HEK293 (cell line): ENCODE results near the gene MYO1B.

ENCODE experiments used
- CTCF ChIA-PET: fragments of 350-600 bp; formaldehyde crosslinking; extraction: SDS; loops from one replicate; lab custom pipeline; 2021; ENCODE audit warnings: antibody characterized with exemption; lab: Yijun Ruan, JAX
- POLR2A ChIA-PET: fragments of 300-600 bp; formaldehyde crosslinking; extraction: SDS; loops from one replicate; lab custom pipeline; 2020; ENCODE audit warnings: antibody characterized with exemption, inconsistent platforms; lab: Yijun Ruan, JAX
- H3K27ac ChIP-seq: fragments of 200-500 bp; sonication (Bioruptor generic); 2 replicates; pipeline ENCODE4 v1.5.1; 2014; ENCODE audit warnings: low read depth, low read length, control low read depth, inconsistent platforms; ENCODE audit errors: extremely low read depth
- H3K36me3 ChIP-seq, 2 experiments: fragments of 200-500 bp in 1 of 2; sonication (Bioruptor generic) in 1 of 2; 1 replicate in 1 of 2; 2 replicates in 1 of 2; pipeline ENCODE4 v1.5.1; 2014 to 2017; ENCODE audit warnings: inconsistent platforms in 2 of 2, low read length in 2 of 2; ENCODE audit not compliant: control insufficient read depth in 2 of 2, insufficient read depth in 1 of 2
- H3K4me1 ChIP-seq: fragments of 200-500 bp; sonication (Bioruptor generic); 2 replicates; pipeline ENCODE4 v1.5.1; 2014; ENCODE audit warnings: mild to moderate bottlenecking, low read length, inconsistent platforms; ENCODE audit not compliant: control insufficient read depth, insufficient read depth
- H3K4me3 ChIP-seq: 2 replicates; pipeline ENCODE4 v1.5.1; 2011; ENCODE audit warnings: low read depth, mild to moderate bottlenecking, control low read depth, low read length, moderate library complexity
- H3K9me3 ChIP-seq: fragments of 200-500 bp; sonication (Bioruptor generic); 2 replicates; pipeline ENCODE4 v1.5.1; 2014; ENCODE audit warnings: low read depth, low read length, inconsistent platforms; ENCODE audit not compliant: control insufficient read depth, insufficient read depth
- GLI2 ChIP-seq: fragments of 450-650 bp; formaldehyde crosslinking; IDR thresholded peaks from 2 replicates; pipeline ENCODE4; 2017; ENCODE audit warnings: missing biosample characterization, missing genetic modification characterization, low read depth, borderline replicate concordance
- KLF16 ChIP-seq: fragments of 450-650 bp; formaldehyde crosslinking; IDR thresholded peaks from 2 replicates; pipeline ENCODE4 v1.5.1; 2017; ENCODE audit warnings: missing biosample characterization, missing genetic modification characterization
- MYNN ChIP-seq: fragments of 450-650 bp; formaldehyde crosslinking; IDR thresholded peaks from 2 replicates; pipeline ENCODE4 v1.5.1; 2016; ENCODE audit warnings: missing biosample characterization, missing genetic modification characterization, borderline replicate concordance
- OSR2 ChIP-seq: fragments of 450-650 bp; formaldehyde crosslinking; IDR thresholded peaks from 2 replicates; pipeline ENCODE4 v1.5.1; 2016; ENCODE audit warnings: missing biosample characterization, missing genetic modification characterization
- WT1 ChIP-seq: fragments of 450-650 bp; formaldehyde crosslinking; IDR thresholded peaks from 2 replicates; pipeline ENCODE4 v1.5.1; 2016; ENCODE audit warnings: missing biosample characterization, missing genetic modification characterization
- ZBTB17 ChIP-seq: fragments of 450-650 bp; formaldehyde crosslinking; IDR thresholded peaks from 2 replicates; pipeline ENCODE4 v1.5.1; 2016; ENCODE audit warnings: missing biosample characterization, missing genetic modification characterization
- ZFP3 ChIP-seq: fragments of 450-650 bp; formaldehyde crosslinking; IDR thresholded peaks from 2 replicates; pipeline ENCODE4 v1.5.1; 2016; ENCODE audit warnings: low read depth, missing biosample characterization, missing genetic modification characterization
- ZFP37 ChIP-seq: fragments of 450-650 bp; formaldehyde crosslinking; IDR thresholded peaks from 2 replicates; pipeline ENCODE4 v1.5.1; 2016; ENCODE audit warnings: missing biosample characterization, missing genetic modification characterization
- ZNF16 ChIP-seq: fragments of 450-650 bp; formaldehyde crosslinking; IDR thresholded peaks from 2 replicates; pipeline ENCODE4 v1.5.1; 2016; ENCODE audit warnings: low read depth, missing biosample characterization, missing genetic modification characterization
- ZNF169 ChIP-seq: fragments of 450-650 bp; formaldehyde crosslinking; IDR thresholded peaks from 2 replicates; pipeline ENCODE4 v1.5.1; 2016; ENCODE audit warnings: missing biosample characterization, missing genetic modification characterization
- ZNF324 ChIP-seq: fragments of 450-650 bp; formaldehyde crosslinking; IDR thresholded peaks from 2 replicates; pipeline ENCODE4 v1.5.1; 2016; ENCODE audit warnings: missing biosample characterization, missing genetic modification characterization
- ZNF501 ChIP-seq: fragments of 450-650 bp; formaldehyde crosslinking; IDR thresholded peaks from 2 replicates; pipeline ENCODE4 v1.5.1; 2016; ENCODE audit warnings: missing biosample characterization, missing genetic modification characterization
- ZNF549 ChIP-seq: fragments of 450-650 bp; IDR thresholded peaks from 2 replicates; pipeline ENCODE4 v1.5.1; 2018; ENCODE audit warnings: missing biosample characterization, missing genetic modification characterization, mild to moderate bottlenecking, inconsistent platforms, moderate library complexity
- ZNF561 ChIP-seq: fragments of 450-650 bp; IDR thresholded peaks from 2 replicates; pipeline ENCODE4 v1.5.1; 2018; ENCODE audit warnings: missing biosample characterization, missing genetic modification characterization, borderline replicate concordance
- ZNF747 ChIP-seq: fragments of 450-650 bp; formaldehyde crosslinking; IDR thresholded peaks from 2 replicates; pipeline ENCODE4 v1.5.1; 2016; ENCODE audit warnings: missing biosample characterization, missing genetic modification characterization
- ZNF768 ChIP-seq: fragments of 450-650 bp; formaldehyde crosslinking; IDR thresholded peaks from 2 replicates; pipeline ENCODE4 v1.5.1; 2018; ENCODE audit warnings: missing biosample characterization, mild to moderate bottlenecking, missing genetic modification characterization
- ZNF777 ChIP-seq: fragments of 450-650 bp; formaldehyde crosslinking; IDR thresholded peaks from 2 replicates; pipeline ENCODE4 v1.5.1; 2017; ENCODE audit warnings: missing biosample characterization, missing genetic modification characterization, borderline replicate concordance
- TF ChIP-seq, protein P1 (sequence below): fragments of 450-650 bp; formaldehyde crosslinking; IDR thresholded peaks from 2 replicates; pipeline ENCODE4 v1.5.1; 2016; ENCODE audit warnings: missing biosample characterization, missing genetic modification characterization
- TF ChIP-seq, protein P2 (sequence below): fragments of 450-650 bp; formaldehyde crosslinking; IDR thresholded peaks from 2 replicates; pipeline ENCODE4 v1.5.1; 2017; ENCODE audit warnings: missing biosample characterization, missing genetic modification characterization
- TF ChIP-seq, protein P3 (sequence below): fragments of 450-650 bp; formaldehyde crosslinking; IDR thresholded peaks from 2 replicates; pipeline ENCODE4 v1.5.1; 2016; ENCODE audit warnings: missing biosample characterization, missing genetic modification characterization
- TF ChIP-seq, protein P4 (sequence below): fragments of 450-650 bp; IDR thresholded peaks from 2 replicates; pipeline ENCODE4 v1.5.1; 2018; ENCODE audit warnings: missing biosample characterization, missing genetic modification characterization
- TF ChIP-seq, protein P5 (sequence below): IDR thresholded peaks from 2 replicates; pipeline ENCODE4 v1.6.1; 2011; ENCODE audit warnings: mild to moderate bottlenecking, low read depth, low read length, borderline replicate concordance
- TF ChIP-seq, protein P6 (sequence below): fragments of 450-650 bp; formaldehyde crosslinking; optimal IDR thresholded peaks from 2 replicates; pipeline ENCODE3; 2016; ENCODE audit warnings: missing biosample characterization, mild to moderate bottlenecking, missing genetic modification characterization

MYO1B gene

DNA sequence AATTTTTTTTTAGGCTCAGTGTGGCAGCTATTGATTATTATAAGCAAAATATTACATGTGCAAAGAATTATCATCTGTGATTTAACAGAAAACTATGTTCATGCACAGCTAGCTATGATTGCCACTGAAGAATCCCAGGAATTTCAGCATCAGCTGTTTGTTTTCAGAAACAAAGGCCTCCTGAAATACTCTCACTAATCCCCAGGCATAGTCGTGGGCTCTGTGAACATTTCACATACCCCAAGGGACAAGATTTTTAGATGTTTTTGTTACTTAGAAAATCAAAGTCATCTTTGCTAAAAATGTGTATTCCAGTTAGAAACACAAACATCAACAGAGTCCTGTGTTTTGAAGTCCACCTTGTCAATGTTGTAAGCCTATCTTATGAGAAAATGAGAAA is 156.1 kb downstream of the MYO1B start:
- H3K9me3 ChIP-seq, result no peaks in the 10 kb centered on the region
- no peak for TF ChIP-seq OSR2 (tag by site-specific recombination)
- no peak for TF ChIP-seq ZFP3
- TF ChIP-seq ZBTB17 (tag by site-specific recombination), result no peak
- TF ChIP-seq ZNF16, result no peak
- TF ChIP-seq, protein P1, sequence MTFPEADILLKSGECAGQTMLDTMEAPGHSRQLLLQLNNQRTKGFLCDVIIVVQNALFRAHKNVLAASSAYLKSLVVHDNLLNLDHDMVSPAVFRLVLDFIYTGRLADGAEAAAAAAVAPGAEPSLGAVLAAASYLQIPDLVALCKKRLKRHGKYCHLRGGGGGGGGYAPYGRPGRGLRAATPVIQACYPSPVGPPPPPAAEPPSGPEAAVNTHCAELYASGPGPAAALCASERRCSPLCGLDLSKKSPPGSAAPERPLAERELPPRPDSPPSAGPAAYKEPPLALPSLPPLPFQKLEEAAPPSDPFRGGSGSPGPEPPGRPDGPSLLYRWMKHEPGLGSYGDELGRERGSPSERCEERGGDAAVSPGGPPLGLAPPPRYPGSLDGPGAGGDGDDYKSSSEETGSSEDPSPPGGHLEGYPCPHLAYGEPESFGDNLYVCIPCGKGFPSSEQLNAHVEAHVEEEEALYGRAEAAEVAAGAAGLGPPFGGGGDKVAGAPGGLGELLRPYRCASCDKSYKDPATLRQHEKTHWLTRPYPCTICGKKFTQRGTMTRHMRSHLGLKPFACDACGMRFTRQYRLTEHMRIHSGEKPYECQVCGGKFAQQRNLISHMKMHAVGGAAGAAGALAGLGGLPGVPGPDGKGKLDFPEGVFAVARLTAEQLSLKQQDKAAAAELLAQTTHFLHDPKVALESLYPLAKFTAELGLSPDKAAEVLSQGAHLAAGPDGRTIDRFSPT (tag by site-specific recombination), result no peak
- TF ChIP-seq ZNF561, result no peak
- TF ChIP-seq, all 188 proteins: peak for 0
- Histone ChIP-seq H3K4me1 (no peaks in the 10 kb centered on the region), H3K4me3 (no peak overlapping the region), H3K27ac (no peak overlapping the region), H3K36me3 (peaks cover 0 to 43% of the 10 kb centered on the region in 2 experiments; a peak in 1 of 3 replicates)
- ChIA-PET POLR2A (no interaction called here), CTCF (interaction anchor here (0.6 kb wide), 1 partner anchor 100 kb away, joined by 4 read pairs; no protein-coding TSS in a partner anchor)

DNA sequence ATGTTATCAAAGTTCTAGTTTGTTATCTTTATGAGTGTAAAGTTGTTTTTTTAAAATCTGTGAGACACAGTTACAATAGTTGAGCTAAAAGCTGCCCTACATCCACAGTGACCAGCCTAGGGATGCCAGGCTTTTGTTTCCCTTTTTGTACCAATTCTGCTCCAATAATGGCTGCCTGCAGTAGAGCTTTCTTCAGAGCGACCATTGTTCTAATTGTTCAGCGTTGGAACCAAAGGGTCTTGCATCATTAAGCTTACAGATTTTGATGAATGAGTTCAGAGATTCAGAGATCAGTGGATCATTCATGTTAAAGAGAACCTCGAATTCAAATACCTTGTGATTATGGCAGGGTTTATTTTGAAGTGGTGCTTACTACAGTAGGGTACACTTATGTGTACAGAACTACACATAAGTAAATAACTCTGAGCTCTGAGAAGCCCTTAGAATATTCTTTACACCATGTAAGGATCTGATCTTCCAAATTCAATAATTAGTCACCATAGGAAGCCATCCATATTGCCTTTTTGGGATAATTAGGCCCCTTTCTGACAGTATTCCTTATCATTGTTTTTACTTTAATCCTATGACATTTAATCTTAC is 157.9 kb downstream of the MYO1B start:
- TF ChIP-seq, protein P2, sequence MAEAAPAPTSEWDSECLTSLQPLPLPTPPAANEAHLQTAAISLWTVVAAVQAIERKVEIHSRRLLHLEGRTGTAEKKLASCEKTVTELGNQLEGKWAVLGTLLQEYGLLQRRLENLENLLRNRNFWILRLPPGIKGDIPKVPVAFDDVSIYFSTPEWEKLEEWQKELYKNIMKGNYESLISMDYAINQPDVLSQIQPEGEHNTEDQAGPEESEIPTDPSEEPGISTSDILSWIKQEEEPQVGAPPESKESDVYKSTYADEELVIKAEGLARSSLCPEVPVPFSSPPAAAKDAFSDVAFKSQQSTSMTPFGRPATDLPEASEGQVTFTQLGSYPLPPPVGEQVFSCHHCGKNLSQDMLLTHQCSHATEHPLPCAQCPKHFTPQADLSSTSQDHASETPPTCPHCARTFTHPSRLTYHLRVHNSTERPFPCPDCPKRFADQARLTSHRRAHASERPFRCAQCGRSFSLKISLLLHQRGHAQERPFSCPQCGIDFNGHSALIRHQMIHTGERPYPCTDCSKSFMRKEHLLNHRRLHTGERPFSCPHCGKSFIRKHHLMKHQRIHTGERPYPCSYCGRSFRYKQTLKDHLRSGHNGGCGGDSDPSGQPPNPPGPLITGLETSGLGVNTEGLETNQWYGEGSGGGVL (tag by site-specific recombination), result no peak
- no peak for TF ChIP-seq GLI2 (tag by site-specific recombination)
- no peak for TF ChIP-seq ZNF169 (tag by site-specific recombination)
- TF ChIP-seq MYNN (tag by site-specific recombination), result no peak
- TF ChIP-seq, protein P3, sequence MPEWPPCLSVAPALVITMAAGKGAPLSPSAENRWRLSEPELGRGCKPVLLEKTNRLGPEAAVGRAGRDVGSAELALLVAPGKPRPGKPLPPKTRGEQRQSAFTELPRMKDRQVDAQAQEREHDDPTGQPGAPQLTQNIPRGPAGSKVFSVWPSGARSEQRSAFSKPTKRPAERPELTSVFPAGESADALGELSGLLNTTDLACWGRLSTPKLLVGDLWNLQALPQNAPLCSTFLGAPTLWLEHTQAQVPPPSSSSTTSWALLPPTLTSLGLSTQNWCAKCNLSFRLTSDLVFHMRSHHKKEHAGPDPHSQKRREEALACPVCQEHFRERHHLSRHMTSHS (tag by site-specific recombination), result no peak
- no peak for TF ChIP-seq ZNF768 (tag by site-specific recombination)
- TF ChIP-seq, protein P4, sequence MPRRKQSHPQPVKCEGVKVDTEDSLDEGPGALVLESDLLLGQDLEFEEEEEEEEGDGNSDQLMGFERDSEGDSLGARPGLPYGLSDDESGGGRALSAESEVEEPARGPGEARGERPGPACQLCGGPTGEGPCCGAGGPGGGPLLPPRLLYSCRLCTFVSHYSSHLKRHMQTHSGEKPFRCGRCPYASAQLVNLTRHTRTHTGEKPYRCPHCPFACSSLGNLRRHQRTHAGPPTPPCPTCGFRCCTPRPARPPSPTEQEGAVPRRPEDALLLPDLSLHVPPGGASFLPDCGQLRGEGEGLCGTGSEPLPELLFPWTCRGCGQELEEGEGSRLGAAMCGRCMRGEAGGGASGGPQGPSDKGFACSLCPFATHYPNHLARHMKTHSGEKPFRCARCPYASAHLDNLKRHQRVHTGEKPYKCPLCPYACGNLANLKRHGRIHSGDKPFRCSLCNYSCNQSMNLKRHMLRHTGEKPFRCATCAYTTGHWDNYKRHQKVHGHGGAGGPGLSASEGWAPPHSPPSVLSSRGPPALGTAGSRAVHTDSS (tag by site-specific recombination), result no peak
- TF ChIP-seq ZFP37 (tag by site-specific recombination), result no peak
- TF ChIP-seq ZNF777, result no peak
- TF ChIP-seq ZNF324 (tag by site-specific recombination), result no peak
- TF ChIP-seq ZNF549 (tag by site-specific recombination), result no peak
- TF ChIP-seq ZNF747, result no peak
- TF ChIP-seq, protein P5, sequence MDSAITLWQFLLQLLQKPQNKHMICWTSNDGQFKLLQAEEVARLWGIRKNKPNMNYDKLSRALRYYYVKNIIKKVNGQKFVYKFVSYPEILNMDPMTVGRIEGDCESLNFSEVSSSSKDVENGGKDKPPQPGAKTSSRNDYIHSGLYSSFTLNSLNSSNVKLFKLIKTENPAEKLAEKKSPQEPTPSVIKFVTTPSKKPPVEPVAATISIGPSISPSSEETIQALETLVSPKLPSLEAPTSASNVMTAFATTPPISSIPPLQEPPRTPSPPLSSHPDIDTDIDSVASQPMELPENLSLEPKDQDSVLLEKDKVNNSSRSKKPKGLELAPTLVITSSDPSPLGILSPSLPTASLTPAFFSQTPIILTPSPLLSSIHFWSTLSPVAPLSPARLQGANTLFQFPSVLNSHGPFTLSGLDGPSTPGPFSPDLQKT, result no peak
- TF ChIP-seq, protein P6, sequence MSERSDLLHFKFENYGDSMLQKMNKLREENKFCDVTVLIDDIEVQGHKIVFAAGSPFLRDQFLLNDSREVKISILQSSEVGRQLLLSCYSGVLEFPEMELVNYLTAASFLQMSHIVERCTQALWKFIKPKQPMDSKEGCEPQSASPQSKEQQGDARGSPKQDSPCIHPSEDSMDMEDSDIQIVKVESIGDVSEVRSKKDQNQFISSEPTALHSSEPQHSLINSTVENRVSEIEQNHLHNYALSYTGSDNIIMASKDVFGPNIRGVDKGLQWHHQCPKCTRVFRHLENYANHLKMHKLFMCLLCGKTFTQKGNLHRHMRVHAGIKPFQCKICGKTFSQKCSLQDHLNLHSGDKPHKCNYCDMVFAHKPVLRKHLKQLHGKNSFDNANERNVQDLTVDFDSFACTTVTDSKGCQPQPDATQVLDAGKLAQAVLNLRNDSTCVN (tag by site-specific recombination), result no peak
- TF ChIP-seq KLF16 (tag by site-specific recombination), result no peak
- no peak for TF ChIP-seq ZNF501 (tag by site-specific recombination)
- TF ChIP-seq WT1 (tag by site-specific recombination), result no peak
- TF ChIP-seq, protein P1 (tag by site-specific recombination), result no peak
- TF ChIP-seq, all 188 proteins: peak for 0
- no peak overlapping the region for H3K4me3 ChIP-seq
- no peaks in the 10 kb centered on the region for H3K4me1 ChIP-seq
- peaks cover 0 to 41% of the 10 kb centered on the region in 2 experiments; a peak in 1 of 3 replicates for H3K36me3 ChIP-seq
- H3K27ac ChIP-seq, result no peak overlapping the region
- H3K9me3 ChIP-seq, result no peaks in the 10 kb centered on the region
- POLR2A ChIA-PET, result no interaction called here
- CTCF ChIA-PET, result interaction anchor here (0.9 to 1.7 kb wide), 2 partner anchors 36 to 103 kb away, joined by 3 read pairs; no protein-coding TSS in a partner anchor
